Lower leg skin (tissue), 4 donors: ENCODE measurements around the gene DDX41. TPM values are rescaled to one million over a fixed set of nuclear protein-coding genes. Genes with fewer than 3 reads are reported as not detected.
"Not testable (repeated sequence)": the region's sequence is repeated elsewhere in the genome, so short reads cannot be mapped to it uniquely, and the experiment has no call there.

ENCODE experiments used
- DNase-seq, 2 donors: peaks; one replicate each; pipeline ENCODE4 v3.0.0-alpha.2; 2019; ENCODE audit warnings: low spot score in 2 of 2
- H3K4me3 ChIP-seq: fragments of 200-600 bp; sonication (generic); 2 replicates; pipeline ENCODE4 v1.5.1; 2017; ENCODE audit warnings: mild to moderate bottlenecking, low read depth; ENCODE audit not compliant: poor library complexity, severe bottlenecking
- CTCF ChIP-seq, 3 donors: fragments of 450-650 bp; IDR thresholded peaks; one replicate each; pipeline ENCODE4 v1.5.1; 2016; ENCODE audit warnings: antibody characterized with exemption in 3 of 3, mild to moderate bottlenecking in 3 of 3, moderate library complexity in 2 of 3
- POLR2A ChIP-seq, 2 donors: fragments of 450-650 bp; IDR thresholded peaks; one replicate each; pipeline ENCODE4 v1.6.1; 2016 to 2017; ENCODE audit warnings: antibody characterized with exemption in 2 of 2, mild to moderate bottlenecking in 1 of 2, moderate library complexity in 1 of 2
- WGBS, 2 donors: methylation state at CpG; one replicate each; pipeline ENCODE4 v1.1.5; 2018; 5-methylcytosine and 5-hydroxymethylcytosine counted together
- intact Hi-C: fragments of 100-400 bp; cut with DNase I; formaldehyde crosslinking; loops from one replicate; pipeline ENCODE4 v1.15.0; 2023; ENCODE audit warnings: low total_unique reads
- total RNA-seq, 4 donors: library from RNA; depleted of rRNA; stranded (reverse); fragments of >200 nt; gene quantifications; one replicate each; pipeline ENCODE4 v1.1.0, GENCODE V29; 2016

Gene DDX41
- total RNA-seq, 4 donors from 2014 or later, result 70.7 to 108 (median 88.6) TPM

- no peak for TF ChIP-seq POLR2A (IDR thresholded peaks at IDR 0.05)
- TF ChIP-seq CTCF (IDR thresholded peaks at IDR 0.05), result no peak
- WGBS, 2 donors, result 82 to 83% methylated on average over 15 of the region's 15 CpGs
- no peak overlapping the region for H3K4me3 ChIP-seq
- DNase-seq, result no peak
- intact Hi-C loops, result no loop called here
These were observed 26.3 kb downstream of the DDX41 start for GRCh38 chr5:177490311-177490991.

- H3K4me3 ChIP-seq, result no peak overlapping the region
- intact Hi-C loops, result no loop called here
- WGBS, 2 donors, result 78 to 90% methylated on average over 17 to 26 of the region's 26 CpGs
- DNase-seq, result no peak
- no peak for TF ChIP-seq CTCF (IDR thresholded peaks at IDR 0.05)
- TF ChIP-seq POLR2A (IDR thresholded peaks at IDR 0.05), result no peak
These were observed 27.5 kb downstream of the DDX41 start for GRCh38 chr5:177489119-177489716.

- intact Hi-C loops, result no loop called here
- no peak for TF ChIP-seq POLR2A (IDR thresholded peaks at IDR 0.05)
- no peak for TF ChIP-seq CTCF (IDR thresholded peaks at IDR 0.05)
- DNase-seq, result no peak
- 93 to 97% methylated on average over 14 to 15 of the region's 15 CpGs for WGBS, 2 donors
- no peak overlapping the region for H3K4me3 ChIP-seq
These were observed 28.8 kb downstream of the DDX41 start for GRCh38 chr5:177487975-177488374.

GRCh38 chr5:177487144-177487543 lies 29.6 kb downstream of the DDX41 start:
- no peak for DNase-seq
- H3K4me3 ChIP-seq, result no peak overlapping the region
- TF ChIP-seq CTCF (IDR thresholded peaks at IDR 0.05) (no peak), POLR2A (IDR thresholded peaks at IDR 0.05) (no peak)
- intact Hi-C loops, result no loop called here
- 92 to 98% methylated on average over 8 of the region's 8 CpGs for WGBS, 2 donors

- WGBS, 2 donors, result 93 to 100% methylated on average over 3 of the region's 3 CpGs
- DNase-seq, result no peak
- intact Hi-C loops, result no loop called here
These were observed 30.5 kb downstream of the DDX41 start for GRCh38 chr5:177486256-177486655.

GRCh38 chr5:177485753-177486152 lies 31.0 kb downstream of the DDX41 start:
- intact Hi-C loops, DNase-seq, H3K4me3 ChIP-seq: not testable (repeated sequence)
- 100% methylated on average over 3 of the region's 3 CpGs for WGBS, 2 donors

More at GRCh38 chr5:177486256-177486655, 30.5 kb downstream of the DDX41 start:
- no peak overlapping the region for H3K4me3 ChIP-seq
- no peak for TF ChIP-seq POLR2A (IDR thresholded peaks at IDR 0.05)
- TF ChIP-seq CTCF (IDR thresholded peaks at IDR 0.05), result no peak
